NAMALWA (cell line): Measurements from ENCODE around the gene ENPP7.
A peak's percentile ranks its signal among the peaks of the same experiment; 100 is the strongest.

Experiments
- DNase-seq: peaks from one replicate; pipeline ENCODE4 v3.0.0-alpha.2; 2015; ENCODE audit warnings: low spot score

The ENPP7 gene

DNA sequence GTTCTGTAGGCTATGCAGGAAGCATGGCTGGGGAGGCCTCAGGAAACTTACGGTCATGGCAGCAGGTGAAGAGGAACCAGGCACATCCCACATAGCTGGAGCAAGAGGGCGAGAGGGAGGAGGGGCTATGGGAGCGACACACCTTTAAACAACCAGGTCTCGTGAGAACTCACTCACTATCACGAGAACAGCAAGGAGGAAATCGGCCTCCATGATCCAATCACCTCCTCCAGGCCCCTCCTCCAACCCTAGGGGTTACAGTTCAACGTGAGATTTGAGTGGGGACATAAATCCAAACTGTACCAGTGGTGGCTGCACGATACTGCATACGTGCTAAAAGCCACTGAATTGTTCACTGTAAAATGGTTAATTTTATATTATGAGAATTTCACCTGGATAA lies 26.1 kb upstream of the ENPP7 start:
- no peak for DNase-seq

DNA sequence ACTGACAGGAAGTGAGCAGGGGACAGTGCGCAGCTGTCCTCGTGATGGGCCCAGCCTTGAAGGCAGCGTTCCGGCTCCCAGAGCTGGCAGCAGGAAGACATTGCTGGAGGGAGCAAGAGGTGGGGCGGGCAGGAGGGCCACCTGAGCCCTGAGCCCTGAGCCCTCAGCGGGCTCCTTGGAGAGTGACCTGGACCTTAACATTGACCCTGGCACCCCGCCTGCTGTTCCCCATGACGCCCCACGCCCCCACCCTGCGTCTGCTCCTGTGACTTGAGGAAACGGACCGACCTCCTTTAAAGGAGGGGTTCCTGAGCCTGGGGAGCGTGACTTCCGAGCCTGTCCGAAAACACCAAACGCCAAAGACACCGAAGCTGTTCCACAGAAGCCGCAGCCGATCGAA lies 25.1 kb upstream of the ENPP7 start:
- DNase-seq, result no peak

DNA sequence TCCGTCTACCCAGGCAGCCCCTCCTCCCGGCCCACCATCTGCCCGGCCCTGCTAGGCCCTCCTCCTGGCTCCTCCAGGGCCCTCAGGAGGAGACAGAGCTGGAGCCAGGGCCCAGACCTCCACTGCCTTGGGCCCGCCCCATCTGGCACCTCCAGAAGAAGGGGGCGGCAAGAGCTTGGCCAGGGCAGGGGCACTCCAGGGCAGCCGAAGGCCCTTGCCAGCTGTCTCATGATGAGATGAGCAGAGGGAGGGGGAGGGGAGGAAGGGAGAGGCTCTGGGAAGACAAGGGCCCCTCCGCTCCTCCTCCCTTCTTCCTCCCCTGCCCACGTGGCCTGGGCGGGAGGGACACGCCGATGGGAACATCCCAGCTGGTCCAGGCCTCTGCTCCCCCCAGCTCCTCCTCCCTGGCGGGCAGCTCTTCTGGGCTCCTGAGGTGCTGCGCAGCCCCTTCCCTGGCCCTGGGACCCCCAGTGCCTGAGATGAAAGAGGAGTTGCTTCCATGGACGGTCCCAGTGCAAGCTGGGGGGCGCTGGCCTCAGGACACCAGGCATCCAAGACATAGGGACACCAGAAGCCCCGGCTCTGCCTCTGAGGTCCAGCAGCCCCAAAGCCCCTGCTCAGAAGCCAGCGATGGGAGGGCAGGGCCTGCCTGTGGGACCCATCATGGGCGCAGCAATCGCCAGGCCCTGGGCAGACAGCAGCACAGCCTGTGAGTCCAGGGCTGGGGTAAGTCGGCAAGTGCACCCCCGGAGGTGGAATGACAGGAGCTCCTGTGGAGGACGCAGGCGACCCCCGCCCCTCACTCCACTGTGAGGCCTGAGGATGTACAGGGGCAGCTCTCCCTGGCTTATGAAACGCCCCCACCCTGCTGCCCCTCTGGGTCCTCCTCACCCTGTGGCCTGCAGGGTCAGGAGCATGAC lies 23.6 kb upstream of the ENPP7 start:
- DNase-seq, result no peak

DNA sequence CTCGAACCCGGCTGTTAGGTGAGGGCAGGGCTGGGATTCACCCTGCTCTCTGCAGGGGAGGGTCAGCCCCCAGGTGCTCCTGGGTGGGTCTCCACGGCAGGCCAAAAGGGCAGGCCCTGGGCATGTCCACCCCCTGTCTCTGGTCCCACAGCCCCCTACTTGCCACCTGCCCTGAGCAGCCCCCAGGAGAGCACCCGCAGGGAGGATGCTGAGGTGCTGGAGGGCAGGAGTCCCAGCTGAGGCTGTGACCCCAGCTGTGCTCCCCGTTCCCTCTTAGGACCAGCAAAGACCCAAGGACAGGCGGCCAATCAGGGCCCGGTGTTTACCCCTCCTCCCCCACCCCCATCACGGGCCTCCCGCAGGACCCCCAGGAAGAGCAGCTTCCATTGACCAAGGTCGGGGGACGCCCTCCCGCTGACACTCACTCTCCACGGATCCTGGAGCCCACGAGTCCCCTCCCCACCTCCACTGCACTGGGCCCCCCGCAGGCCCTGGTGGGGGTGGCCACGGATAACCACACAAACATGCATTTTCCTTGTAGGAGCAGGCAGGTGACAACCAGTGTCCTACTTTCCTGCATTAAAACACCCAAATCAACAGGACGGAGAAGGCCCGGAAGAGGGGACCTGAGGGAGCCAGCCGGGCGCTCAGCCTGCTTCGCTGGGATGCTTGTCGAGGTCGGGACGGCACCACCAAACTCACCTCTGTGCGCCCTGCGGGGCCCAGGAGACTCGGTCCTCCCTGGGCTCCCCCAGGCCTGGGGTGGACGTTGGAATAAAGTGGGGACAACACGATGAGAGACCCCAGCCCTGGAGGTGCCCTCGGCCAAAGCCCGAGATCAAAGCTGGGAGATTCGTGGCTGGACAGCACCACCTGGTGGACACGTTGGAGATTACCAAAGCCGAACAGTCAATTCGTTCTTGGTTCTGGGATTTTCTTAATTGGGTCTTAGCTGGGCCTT lies 22.5 kb upstream of the ENPP7 start:
- peak; percentile 68 for DNase-seq

DNA sequence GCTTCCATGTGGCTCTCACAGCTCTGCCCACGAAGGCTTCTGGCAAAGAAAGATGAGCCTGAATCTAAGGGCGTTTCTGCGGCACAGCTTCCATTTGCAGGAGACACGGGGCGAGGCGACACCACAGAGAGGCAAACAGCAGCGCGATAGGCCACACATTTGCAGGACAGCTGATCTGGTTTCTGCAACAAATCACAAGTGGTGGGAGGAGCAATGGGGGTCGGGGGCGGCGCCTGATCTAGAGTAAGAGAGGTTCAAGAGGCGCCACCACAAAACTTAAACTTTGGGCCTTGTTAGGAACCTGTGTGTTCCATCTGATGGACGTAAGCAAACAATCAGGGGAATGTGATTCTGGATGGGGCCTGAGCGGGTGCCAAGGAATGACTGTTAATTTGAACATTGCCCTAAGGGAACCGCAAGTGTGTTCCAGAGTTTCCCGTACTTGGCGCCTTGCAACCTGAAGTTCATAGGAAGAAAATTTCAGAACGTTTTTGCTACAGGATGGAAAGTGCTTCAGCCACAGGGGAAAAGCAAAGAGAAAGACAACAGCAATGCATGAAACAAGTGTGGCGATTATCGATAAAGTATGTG lies 18.9 kb upstream of the ENPP7 start:
- DNase-seq, result no peak

DNA sequence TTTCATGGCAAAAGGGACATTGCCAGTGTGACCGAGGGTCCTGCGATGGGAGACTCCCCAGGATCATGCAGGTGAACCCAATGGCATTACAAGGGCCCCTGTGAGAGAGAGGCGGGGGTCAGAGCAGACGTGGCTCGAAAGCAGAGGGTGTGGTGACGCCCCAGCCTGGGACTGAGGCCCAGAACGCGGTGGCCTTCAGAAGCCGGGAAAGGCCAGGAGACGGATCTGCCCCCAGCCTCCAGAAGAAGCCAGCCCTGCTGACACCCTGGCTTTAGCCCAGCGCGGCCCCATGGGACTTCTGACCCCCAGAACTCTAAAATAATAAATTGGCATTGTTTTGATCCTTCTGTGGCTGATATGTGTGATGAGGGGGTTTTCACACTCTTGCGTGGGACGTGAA lies 17.4 kb upstream of the ENPP7 start:
- no peak for DNase-seq

DNA sequence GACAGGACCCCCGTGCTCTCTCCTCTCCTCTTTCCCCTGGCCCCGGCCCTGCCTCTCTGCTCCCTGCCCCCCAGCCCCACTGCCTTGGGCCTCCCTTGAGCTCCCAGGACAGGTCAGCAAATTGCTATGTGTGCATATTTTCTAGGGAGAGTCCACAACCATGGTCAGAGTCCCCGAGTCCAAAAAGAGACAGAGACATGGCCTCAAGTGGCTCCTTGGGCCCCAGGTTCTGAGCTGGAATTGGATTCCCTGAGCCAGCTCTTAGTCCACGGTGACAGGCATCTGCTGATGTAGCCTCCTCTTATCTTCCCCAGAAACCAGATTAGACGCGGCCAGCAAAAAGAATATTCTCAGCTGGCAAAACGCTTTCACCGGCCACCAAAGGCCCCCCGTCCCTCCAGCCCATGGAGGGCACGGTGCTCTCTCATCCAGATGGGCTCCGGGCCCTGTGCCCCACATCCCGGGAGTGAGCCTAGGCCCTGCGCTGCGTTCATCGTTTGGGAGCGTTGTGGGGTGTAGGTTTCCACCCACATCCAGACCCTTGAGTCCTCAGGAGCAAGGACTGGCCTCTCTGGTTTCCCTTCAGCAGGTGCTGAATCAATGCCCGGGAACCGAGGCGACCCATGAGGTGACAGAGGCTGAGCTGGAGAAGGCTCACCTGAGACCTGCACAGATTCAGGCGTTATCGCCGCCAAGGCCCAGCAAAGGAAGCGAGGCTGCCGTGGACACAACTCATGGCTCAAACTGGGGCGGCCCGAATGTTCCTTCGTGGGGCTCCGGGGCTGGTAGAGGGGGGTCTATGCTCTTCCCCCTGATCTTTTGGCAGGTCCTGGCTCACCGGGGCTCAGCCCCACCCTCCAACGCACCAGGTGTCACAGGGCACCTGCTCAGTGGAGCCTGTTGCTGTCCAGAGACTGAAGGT lies 16.3 kb upstream of the ENPP7 start:
- no peak for DNase-seq

DNA sequence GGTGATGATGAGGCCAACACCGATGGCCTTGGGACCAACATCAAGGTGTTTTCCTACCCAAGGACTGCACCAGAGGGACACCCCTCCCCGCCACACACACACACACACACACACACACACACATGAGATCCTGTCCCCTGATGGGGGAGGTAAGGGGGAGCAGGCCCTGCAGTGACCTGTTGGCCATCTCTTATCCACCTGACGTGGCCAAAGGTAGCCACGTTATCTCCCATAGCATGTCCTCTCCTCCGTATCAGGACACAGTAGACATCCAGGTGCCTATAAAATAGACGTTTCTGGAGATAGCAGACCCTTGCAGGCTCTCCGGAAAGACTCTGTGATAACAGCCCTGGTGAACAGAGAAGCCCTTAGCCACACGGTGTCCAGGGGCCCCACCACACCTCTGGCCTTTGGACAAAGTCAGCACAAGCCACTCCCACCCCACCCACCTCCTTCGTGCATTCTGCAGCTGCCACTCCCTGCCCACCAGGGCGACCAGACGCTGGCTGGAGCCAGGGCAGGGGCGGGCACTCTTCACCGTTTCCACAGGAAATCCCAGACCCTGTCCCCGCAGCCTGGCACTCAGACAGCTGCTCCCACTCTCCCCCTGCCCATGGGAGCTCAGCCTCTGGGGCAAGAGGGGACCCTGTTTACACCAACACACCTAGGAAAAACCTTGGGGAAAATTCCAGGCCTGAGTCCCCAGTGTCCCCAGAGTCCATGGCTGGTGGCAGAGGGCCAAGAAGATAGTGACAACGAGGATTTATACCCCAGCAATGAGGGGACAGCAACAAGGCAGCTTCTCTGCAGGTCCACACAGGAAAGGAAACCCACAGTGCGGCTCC lies 15.4 kb upstream of the ENPP7 start:
- no peak for DNase-seq

DNA sequence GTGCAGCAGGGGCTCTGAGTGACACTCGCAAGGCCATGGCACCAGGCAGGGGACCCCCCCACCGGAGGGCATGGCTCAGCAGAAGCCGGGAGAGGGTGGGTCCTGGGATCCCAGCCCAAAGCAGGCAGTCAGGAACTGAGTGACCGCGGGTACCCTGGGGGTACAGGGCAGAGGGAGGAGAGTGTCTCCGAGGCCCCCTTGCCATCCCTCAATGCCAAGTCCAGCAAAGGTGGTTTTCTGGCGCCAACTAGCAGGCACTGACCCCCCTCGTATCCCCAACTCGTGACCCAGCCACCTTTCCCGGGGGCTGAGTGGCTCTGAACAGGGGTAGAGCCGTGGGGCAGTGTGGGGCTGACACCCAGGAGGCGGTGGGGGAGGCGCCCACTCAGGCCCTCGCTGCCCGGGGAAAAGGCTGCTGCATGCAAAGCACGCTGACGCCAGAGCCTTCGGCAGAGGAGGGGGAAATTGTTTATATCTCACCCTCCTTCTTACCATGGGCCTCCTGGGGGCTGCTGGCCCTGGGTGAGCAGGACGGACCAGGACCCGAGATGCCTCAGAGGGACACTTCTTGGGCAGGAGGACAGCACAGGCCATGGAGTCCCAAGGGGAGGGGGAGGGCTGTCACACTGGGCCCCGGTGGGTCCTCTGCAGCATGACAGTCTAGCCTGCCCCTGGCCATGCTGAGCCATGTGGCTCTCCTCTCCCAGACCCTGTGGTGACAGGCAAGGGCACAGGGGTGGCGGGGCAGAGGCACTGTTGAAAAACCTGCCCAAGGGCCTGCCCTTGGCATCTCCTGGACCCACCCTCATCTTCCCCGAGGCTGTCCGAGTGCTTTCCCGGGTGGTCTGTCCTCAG lies 14.6 kb upstream of the ENPP7 start:
- DNase-seq, result no peak

DNA sequence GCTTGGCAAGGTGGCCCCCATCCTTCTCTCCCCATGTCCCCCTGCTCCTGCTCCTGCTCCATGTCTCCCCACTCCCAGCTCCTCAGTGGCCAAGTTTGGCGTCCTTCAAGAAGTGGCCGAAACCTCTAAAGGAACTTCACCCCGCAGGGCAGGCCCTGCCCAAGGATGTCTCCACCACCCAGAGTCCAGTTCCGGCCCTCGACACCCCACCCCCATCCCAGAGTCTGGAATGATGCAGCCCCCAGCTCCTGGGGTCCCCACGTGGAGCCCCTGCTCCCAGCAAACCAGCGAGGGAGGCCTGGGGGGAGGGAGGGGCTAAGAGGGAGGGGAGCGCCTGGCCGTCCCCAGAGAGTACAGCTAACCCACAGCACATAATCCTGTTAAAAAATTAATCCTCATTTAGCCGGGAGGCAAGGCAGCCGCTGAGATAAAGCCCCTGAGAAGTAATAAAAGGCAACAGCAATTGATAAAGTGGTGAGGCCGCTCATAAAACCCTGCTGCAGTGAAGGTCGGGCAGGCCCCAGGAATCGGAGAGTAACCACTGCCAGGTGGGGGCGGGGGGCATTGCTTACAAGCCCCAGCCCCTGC lies 9.9 kb upstream of the ENPP7 start:
- no peak for DNase-seq

DNA sequence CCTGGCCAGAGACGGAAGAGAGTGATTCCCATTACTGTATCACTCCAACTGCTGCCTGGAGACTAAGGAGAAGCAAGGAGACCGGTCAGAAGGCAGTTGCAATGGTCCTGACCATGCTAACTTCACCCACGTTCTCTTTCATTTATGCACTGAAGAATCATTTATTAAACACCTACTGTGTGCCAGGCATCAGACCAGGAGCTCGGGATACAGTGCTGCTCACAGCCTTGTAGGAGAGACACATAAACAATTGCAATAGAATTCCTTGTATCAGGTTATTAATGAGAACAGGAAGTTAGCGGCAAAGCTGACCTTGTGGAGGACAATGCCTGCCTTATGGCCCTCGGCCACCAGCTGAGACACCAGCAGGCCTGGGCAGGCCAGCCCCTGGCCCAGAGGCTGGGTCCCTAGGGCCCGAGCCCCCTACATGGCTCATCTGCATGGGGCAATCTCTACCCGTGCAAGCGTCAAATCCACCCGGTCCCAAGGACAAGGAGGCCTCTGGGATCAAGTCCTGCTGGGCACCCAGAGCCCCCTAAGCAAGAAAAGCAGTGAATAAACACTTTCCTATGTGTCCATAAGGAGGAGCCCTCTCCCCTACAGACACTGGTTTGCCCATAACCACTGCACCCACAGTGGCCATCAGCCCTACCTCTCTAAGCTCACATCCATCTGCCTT lies 8.6 kb upstream of the ENPP7 start:
- peak; percentile 49 for DNase-seq

DNA sequence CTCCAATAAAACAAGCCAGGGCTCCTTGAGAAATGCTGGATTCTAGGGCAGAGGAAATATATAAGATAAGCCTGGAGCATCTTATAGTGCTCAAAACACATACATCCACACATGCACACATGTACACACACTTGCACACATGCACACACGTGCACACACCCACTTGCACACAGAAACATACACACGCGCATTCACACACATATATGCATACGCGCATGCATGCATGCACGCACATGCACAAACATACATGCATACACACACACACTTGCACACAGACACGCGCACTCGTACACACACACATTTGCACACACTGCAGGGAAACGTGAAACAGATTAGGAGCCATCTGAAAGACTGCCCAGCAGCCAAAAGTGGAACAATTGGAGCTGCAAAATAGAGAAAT lies 8.0 kb upstream of the ENPP7 start:
- no peak for DNase-seq

DNA sequence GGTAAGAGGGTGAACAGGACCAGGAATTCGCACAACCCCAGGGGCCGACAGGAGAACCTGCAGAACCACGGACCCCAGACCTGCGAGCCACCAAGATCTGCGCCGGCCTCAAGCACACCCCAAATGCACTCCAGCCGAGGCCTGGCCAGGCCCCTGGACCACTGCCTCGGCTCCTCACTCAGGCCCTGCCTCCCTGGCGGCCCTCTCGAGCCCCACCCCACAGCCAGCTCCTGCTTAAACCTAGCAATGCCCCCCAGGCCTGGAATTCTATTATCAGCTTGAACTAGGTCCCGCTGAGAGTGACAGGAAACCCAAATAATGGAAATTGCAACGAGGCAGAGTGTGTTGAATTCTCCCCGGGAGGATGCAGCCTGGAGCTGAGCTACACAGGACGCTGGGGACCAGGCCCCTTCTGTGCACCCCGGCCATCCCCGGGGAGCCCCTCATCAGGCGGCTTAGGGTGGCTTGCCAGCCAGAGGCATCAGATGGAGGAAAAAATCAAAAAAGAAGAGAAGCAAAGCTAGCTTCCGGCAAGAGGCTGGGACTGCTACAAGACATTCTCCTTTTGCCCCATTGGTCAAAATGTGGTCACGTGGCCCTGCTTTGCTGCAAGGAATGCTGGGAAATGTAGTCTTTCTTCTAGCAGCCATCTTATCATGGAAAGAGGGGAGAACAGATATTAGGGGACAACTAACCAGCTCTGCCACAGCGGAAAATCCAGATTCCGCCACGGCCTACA lies 2.4 kb upstream of the ENPP7 start:
- DNase-seq, result peak; percentile 95

DNA sequence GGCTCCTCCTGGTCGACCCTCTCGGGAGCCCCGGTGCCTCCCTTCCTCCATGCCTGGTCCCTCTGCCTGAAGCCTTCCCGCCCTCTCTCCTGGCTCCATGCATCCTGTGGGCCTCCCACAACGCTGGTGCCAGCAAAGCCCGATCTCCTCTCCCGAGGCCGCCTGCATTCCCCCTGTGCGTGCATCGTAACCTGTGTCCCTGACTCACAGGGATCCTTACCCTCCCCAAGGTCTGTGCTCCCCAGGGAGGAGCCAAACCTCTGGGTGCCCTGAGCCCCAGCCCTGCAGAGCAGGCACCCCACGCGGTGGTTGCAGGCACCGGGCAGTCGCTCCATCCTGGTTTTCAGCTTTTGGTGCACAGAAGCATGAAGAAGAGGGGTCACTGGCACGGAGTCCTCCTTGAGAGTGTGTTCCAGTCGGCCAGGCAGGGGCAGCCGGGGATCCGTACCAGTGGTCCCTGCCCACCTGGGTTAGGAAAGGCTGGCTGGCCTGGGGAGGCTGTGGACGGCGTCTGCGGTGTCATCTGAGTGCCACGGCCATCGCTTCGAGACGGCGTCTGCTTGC lies 1.8 kb upstream of the ENPP7 start:
- DNase-seq, result no peak

DNA sequence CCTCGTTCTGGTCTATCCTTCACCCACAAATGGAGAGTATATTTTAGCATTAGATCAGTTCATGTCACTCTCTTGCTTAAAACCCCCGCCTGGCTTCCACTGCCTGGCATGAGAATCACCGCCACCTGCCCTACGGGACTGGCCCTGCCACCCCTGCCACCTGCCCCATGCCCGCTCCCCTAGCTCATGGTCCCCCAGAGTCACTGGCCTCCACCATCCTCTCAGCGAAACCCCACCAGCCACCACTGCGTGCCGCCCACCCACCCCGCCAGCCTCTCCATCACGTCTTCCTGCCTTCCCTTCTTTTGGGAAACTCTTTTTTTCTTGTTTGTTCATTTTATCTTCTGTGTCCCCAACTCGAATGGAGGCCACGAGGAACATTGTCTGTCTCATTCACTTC lies 982 bp upstream of the ENPP7 start:
- no peak for DNase-seq

DNA sequence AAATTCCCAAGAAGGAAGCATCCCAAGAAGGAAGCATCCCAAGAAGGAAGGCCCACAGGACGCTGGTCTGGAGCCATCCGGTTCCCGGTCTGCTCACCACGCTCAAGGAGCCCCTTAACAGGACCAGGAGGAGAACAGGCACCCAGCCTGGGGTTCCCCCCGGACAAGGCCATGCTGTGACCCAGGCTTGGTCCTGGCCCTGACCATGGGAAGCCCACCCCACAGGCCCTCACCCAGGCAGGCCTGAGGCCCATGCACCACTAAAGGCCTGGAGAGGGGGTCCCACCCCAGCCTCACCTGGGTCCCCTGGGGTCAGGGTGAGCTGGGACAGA lies 340 bp upstream of the ENPP7 start:
- DNase-seq, result no peak

DNA sequence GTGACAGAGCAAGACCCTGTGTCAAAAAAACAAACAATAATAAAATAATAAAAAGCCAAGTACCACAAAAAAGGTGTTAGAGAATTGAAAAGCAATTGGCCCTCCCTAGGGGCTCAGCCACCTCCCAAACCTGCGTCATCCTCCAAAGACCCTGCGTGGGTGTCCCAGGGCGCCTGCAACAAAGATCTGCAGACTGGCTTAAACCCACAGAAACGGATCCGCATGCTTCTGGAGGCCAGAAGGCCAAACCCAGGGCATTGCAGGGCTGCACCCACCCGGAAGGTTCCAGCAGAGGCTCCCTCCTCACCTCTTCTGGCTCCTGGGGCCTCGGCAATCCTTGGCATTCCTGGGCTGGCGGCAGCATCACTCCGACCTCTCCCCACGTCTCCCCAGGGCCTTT lies 1.5 kb downstream of the ENPP7 start:
- peak; percentile 27 for DNase-seq
